B cell (primary cell): Measurements from ENCODE around the gene ERCC1.

Experiments
- CTCF ChIP-seq: fragments of 200-600 bp; IDR thresholded peaks from one replicate; pipeline ENCODE4 v1.8.0; 2022; ENCODE audit warnings: antibody characterized with exemption, mild to moderate bottlenecking
- EZH2 ChIP-seq: IDR thresholded peaks from 2 replicates; pipeline ENCODE4 v1.6.1; 2012; ENCODE audit warnings: borderline replicate concordance, low read depth, mild to moderate bottlenecking, moderate library complexity, low read length; ENCODE audit not compliant: insufficient read depth, poor library complexity, severe bottlenecking

DNA sequence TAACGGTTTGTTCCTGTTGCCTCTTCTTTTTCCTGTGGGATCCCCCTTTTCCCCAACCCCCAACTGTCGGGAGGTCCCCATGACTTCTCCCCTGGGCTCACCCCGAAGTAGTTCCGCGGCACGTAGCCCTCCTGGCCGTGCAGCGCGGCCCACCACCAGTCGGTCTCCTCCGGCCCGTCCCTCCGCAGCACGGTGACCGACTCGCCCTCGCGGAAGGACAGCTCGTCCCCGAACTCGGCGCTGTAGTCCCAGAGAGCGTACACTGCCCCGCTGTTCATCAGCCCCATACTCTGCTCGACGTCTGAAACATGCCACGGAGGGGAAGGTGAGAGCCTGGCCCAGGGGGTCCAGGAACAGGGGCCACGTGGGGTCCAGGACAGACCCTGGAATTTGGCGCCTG, 41.3 kb downstream of the ERCC1 start:
- no peak for TF ChIP-seq EZH2
- TF ChIP-seq CTCF, result no peak
